Measurements from ENCODE around the gene LY9.

LY9 gene

DNA sequence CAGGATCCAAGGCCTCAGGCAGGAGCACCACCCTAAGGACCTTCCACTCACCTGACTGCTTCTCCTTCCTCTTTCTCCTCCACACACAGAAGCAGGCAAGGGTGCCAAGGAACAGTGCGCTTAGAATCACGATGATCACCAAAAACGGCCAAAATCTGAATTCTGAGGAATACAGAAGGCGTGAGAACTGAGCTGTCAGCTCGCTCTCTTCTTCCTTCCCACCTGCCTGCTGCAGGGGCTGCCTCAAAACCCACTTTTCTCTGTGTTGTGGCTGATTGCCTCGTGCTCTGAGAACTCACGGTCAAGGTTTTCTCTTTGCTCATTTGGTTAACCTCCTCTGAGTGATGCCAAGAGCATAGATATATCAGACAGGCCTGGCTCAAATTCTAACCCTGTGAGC, 42.9 kb downstream of the LY9 start:
- DNase-seq = no peak

DNA sequence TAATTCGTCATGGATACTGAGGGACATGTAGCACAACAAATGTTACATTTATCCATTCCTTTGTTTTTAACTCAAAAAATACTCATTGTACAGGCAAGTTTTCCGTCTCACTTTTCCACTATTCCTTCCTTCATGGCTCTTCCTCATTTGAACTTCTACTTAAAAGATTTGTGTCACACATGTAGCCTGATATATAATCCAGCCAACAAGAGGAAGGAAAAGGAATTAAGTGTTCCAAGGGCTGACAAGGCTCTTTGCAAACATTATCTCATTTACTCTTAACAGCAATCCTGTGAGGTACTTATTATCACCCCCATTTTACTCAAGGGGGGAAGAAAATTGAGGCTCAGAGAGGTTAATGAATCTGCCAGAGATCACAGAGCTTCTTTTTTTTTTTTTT, 43.8 kb downstream of the LY9 start:
- DNase-seq = no peak

DNA sequence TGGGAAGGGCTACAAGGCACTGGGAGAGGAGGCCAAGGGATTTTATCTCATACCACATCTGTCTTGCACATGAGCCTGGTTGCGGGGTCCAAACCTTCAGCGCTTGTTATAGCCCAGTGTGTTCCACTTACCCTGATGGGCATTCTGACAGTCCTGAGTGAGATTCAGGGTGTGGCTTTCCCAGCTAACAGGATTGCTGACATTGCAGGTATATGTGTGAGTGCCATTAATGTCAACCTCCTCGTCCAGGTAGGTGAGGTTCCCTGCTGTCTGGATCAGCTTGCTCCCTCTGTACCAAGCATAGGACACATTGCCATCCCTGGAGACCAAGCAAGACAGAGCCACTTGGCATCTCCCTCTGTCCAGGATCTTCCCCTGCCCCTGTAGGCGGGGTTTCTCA, 45.1 kb downstream of the LY9 start:
- no peak for DNase-seq

DNA sequence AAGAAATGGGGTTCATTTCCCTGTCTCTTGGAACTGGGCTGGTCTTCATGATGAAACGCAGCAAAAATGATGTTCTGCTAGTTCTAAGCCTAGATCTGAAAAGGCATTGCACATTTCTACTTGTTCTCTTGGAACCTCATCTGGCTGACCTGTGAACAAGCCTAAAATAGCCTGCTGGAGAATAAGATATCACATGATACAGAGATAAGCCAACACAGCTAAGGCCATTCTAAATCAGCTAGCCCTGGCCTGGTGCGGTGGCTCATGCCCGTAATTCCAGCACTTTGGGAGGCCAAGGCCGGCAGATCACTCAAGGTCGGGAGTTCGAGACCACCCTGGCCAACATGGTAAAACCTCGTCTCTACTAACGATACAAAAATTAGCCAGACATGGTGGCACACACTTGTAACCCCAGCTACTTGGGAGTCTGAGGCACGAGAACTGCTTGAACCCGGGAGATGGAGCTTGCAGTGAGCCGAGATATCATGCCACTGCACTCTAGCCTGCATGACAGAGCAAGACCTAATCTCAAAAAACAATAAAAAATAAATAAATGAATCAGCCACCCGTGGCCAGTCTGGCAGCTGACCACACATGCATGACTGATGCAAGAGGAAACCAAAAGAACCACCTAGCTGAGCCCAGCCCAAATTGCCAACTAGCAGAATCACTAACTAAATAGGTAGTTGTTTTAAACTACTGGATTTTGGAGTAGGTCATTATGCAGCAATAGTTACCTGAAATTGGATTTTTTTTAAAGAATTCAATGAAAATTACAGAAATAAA, 48.7 kb downstream of the LY9 start:
- no peak for DNase-seq

DNA sequence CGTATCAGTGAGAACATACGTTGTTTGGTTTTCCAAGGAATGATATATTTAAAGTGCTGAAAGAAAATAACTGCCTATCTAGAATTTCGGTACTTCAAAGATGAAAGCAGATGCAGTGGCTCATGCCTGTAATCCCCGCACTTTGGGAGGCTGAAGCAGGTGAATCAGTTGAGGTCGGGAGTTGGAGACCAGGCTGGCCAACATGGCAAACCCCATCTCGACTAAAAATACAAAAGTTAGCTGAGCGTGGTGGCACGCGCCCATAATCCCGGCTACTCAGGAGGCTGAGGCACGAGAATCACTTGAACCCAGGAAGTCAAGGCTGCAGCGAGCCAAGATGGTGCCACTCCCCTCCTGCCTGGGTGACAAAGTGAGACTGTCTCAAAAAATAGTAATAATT, 50.3 kb downstream of the LY9 start:
- no peak for DNase-seq

DNA sequence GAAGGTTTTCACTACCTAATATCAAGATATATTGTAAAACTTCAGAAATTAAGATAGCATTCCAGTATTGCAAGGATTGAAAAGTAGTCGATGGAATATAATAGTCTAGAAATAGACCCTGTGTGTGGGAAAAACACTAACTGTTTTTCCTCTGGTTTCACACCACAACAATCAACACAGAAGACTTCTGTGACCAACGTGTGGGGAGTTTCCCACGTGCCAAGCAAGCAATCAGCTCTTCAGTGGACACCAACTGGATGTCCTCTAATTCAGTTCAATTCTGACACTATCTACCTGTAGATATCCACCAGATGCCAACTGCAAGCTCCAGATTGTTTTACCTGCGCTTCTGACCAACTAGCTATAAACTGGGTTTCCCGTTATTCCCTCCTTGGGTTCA, 54.6 kb downstream of the LY9 start:
- DNase-seq = no peak

DNA sequence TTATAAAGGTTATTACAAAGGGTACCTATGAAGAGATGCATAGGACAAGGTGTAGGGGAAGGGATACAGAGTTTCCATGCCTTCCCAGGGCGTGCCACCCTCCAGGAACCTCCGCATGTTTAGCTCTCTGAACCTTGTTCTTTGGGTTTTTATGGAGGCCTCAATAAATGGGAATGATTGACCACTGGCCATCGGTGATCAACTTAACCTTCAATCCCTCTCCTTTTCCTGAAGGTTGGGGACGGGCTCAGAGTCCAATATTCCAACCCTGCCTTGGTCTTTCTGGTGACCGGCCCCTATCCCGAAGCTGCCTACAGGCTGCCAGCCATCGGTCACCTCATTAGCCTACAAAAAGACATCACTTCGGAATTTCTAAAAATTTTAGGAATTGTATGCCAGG, 55.0 kb downstream of the LY9 start:
- no peak for DNase-seq

DNA sequence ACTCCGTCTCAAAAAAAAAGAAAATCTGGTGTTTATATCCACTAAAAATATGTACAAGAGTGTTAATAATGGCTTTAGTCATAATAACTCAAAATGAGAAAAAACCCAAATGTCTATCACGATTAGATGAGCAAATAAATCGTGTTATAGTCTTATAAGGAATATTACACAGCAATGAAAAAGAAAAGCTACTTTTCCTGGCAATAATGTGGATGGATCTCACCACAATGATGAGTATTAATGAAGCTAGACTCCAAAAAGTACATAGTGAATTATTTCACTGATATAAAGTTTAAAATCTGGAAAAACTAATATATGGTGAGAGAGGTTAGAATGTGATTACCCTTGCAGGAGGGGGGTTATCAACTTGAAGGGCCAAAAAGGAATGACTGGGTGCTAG, 57.0 kb downstream of the LY9 start:
- DNase-seq = no peak

DNA sequence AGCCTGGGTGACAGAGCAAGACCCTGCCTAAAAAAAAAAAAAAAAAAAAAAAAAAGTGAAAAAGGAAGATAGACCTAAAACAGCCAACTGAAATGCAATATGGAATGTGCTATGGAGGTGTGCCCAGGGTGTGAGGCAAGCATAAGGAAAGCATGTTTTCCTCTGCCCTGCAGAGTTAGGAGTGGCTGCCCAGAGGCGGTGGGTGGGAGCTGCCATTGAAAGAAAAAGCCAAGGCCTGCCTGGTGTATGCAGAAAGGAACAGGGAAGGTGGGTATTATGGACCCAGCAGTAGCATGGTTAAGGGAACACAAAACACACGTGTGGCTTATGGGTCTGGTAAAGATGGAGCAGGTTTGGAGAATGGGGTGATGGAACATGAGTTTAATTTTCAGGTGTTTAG, 57.8 kb downstream of the LY9 start:
- DNase-seq = no peak

DNA sequence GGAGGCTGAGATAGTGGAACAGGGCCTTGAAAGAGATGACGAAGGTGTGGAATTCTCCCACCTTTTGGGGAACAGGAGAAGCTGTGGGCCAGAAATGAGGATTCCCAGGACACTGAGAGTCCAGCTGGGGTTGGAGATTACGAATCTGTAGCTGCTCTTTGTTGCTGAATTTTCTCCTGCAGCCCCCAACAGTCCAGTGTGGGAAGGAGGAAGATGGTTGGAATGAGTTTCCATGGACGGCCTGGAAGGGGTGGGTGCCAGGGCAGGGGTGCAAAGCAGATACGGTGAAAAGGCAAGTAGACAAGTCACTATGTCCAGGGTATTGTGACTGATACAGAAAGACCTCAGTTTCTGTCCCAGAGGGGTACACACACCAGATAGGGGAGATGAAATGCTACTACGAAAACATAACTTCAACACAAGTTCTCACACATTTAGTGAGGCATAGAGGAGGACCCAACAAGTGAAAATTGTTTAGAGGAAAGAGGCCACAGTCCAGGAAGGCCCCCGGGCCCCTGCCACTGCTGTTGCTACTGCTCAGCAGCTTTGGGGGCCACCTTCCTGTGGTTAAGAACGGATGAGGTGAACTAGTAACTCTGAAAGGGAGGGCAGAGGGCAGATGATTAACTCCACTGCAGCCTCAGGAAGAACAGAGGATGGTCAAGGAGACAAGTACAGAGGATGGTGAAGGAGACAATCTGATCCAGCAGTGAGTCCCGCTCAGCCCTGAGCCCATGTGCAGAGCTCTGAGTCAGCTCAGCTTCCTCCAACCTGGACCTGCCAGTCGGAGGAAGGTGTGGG, 59.4 kb downstream of the LY9 start:
- no peak for DNase-seq

DNA sequence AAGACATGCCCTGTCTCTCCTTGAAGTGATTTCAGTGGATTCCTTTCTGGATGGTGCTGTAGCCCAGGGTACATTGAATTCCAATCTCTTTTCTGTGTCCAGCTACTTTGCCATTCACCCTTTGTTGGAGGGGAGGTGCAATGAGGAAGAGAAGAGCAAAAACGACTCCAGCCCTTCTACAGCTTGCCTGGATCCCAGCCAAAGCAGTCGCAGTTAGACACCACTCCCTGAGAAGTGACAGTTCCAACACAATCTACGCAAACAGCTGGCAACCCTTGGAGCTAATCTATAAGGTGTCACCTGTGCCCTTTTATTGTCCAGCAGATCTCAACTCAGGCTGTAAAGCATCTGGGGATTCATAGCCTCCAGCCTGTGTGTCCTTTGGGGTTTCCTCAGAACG, 62.1 kb downstream of the LY9 start:
- no peak for DNase-seq

DNA sequence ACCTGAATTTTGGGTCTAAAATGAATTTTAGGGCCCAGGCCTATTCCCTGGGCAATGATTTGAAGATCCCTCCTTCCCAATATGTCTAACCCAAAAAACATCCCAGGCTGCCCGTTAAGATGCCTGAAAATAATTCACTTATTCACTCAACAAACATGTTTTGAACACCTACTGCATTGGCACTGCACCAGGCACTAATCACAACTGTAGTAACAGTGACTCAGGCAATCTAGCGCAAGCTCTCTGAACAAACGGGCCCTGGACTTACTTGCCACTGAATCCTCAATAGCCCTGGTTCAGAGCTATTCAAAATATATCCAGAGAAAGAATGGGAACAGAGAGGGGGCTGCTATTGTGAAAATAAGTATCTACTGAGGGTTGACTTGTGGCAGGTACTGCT, 62.5 kb downstream of the LY9 start:
- DNase-seq = no peak

DNA sequence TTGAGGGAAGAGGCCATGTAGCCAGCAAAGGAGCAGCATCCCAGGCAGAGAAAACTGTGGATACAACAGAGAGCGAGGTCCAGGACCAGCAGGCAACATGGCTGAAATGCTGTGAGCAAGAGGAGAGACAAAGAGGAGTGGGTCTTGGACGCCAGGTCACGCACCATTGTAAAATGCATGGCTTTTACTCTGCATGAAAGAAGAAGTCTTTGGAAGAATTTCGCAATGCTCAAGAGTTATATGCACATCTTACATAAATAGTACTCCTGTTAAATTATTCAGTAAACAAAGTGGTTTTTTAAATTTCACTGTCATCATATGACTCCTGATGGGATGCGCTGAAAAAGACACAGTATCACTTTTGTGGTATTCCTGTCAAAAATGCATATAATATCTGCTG, 63.2 kb downstream of the LY9 start:
- DNase-seq = no peak

DNA sequence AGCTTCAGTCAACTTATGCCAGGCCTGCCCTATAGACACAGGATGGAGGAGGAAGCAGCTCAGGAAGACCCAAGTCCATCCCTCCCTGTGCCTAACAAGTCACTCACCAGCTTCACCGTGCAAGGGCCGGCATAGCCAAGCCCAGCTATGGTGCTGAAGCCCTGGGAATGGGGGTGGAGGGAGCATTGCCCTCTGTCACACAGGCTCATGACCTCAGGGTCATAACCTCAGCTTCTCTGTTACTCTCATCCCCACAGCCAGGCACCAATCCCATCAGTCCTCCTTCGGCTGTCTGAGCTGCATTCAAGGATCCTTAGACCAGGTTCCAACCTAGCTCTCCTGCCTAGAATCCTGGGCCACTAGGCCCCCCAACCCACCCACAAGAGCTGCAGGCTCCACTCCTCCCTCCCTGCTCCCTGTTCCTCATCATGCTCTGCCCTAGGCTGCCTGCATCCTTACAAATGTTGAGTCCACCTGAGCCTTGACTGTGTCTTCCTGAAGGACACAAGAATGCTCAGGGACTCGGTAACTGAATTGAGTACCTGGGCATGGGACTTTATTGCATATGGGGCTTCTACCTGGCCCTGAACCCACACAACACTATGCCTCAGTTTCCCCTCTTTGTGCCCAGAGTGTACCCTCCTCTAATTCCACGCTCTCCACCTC, 65.0 kb downstream of the LY9 start:
- DNase-seq = no peak

DNA sequence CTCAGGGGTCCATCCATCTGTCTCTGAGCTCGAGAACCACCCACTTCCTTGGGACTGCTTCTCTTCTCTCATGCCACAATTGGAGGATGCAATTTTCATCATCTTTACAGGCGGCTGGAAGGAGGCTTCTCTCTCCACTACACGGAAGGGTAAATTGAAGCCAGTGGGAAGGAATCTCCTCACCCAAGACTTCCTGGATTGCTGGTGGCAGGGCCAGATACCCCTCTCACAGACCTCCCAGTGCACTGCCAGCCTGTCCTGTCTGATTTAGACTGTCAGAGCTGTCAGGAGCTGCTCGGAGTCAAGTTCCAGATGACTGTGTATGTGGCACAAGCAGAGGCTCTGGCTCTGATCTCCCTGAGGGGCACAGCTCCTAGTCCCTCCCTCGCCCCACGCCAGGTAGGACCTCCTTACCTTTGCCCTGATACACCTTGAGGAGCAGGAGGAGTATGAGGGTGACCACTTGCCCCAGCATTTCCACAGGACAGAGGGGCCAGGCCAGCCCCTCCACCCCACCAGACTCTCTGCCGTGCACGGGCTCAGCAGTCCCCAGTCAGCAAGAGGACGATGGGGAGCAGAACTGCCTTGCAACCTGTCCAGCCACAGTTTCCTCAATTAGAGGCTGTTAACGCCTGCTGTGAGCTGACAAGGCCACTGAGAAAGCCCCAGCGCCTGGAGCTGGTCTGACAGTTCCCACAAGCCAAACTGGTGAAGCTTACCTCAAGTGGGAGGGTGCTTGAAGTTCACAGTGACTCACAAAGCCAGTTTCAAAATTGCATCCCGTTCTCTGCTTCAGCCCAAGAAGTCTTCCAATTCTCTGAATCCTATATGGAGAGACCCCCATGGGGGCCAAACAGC, 66.5 kb downstream of the LY9 start, which contains the start of gene CD244:
Gene CD244 (minus strand): TSS at position 685 of the 858 bp plus-strand sequence. CDS start 210 bp downstream, at position 475.
- no peak for DNase-seq

DNA sequence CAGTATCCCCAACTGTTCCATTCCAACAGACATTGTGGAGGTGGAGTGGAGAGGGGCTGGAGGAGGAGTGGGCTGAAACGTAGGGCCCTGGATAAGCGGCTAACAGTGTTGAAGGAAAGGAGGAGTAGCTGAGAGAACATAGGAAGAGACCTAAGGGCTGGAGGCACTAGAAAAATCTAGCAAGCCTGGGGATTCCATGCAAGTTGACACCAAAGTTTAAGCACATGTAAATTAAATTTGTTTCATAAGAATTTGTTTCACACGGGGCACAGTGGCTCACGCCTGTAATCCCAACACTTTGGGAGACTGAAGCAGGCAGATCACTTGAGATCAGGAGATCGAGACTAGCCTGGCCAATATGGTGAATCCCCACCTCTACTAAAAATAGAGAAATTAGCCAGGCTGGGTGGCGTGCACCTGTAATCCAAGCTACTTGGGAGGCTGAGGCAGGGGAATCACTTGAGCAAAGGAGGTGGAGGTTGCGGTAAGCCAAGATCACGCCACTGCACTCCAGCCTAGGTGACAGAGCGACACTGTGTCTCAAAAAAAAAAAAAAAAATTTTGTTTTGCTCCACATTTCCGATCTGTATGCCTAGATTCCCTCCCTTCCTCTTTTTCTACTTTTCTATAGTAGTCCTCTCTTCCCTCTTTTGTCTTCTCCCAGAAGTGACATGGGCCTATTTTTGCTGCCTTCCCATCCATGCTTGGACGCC, 67.2 kb downstream of the LY9 start:
- no peak for DNase-seq

DNA sequence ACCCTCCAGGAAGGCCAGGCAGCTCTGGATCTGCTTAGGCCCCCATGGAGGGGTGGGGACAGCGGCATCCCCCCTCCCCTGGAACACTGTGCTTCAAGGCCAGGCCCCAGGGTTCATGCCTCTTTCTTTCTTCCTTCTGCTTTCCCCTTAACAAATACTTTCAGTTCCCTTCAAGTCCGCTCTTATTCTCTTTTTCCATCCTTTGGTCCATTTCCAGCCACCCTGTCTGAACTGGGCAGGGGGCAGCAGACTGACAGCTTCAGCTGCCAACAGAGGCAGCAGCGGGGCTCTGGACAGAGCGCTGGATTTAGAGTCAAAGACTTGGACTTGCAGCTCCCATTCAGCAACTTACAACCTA, 67.8 kb downstream of the LY9 start:
- no peak for DNase-seq

DNA sequence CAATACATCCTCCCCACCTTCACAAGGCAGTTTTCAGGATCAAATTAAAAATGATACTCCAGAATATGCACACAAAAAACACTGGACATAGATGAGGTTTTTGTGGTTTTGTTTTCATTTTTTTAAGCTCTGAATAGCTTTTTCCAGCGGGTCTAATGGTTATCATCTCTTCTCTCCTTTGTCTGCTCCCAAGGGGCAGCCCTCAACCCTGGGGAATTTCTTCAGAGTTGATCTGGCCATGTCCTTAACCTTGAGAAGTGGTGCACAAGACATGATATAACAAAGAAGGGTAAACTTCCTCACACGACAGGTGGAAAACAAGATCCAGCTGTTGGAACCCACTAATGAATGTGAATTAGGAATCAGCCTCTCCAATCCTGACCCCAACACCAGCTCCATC, 68.2 kb downstream of the LY9 start:
- DNase-seq = no peak

DNA sequence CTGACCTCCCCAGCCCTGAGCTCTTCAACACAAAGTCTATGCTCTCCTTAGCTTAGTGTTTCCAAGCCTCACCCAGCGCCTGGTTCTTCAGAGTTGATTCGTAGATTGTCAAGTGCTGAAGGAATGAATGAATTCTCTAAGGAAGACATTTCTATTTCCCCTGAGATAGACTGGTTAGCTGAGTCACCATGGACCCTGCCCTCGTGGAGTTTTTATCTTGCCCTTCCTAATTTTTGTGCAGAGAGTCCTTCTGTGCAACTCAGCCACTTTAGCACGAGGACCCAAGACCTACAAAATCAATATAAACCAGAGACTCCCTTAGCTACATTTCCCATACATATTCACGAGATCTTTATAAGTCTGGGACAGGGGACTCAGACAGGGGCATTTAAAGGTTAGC, 69.4 kb downstream of the LY9 start:
- no peak for DNase-seq

DNA sequence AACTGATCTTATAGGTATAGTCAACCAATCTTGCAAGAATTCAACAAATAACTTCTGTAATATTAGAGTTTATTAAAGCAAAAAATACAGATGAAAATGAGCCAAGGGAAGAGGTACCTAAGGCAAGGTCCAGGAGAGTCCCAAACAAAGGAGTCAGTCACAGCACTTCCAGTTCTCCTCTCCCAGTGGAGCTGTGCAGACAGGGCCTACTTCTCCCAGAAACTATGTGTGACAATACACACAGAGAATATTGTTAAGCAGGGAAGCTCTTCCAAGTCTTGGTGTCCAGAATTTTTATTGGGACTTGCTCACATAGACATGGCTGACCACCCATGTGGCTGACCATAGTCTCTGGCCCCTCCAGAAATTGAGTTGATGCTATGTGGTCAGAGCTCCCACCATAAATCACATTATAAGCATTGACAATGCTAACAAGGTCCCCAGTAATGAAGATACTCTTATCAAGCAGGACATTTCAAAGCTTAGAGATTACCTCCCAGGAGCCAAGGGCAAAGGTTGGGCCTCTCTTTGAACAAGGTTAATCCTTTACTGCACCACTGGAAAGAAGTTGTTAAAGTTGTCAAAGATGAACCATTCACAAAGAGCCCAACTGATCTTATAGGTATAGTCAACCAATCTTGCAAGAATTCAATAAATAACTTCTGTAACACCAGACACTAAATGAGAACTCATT, 70.2 kb downstream of the LY9 start:
- DNase-seq = no peak

DNA sequence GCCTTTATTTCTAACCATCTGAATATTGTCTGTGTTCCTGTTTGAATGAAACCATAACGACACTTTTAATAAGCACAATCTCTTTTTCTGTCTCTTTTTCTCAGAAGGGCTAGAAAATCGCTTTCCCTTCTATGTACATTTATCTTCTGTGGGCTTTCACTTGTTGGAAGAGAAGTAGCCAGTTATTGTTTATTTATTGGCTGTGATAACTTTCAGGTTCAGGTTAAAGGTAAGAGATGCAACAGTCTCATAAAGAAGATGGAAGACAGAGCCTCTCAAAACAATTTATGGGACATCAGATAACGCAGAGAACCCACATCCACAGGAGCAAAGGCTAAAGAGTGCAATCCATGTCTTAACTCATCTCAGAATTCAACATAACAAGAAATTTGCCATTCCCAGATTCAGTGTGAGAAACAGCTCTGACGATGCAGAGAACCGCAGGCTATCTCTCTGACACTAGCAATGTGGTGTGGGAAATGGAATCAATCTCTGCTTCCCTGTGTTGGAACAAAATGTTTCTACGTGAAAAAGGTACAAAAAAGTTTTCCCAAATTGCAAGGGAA, 70.8 kb downstream of the LY9 start:
- DNase-seq = no peak
